Retinal pigment epithelial cell (primary cell): ENCODE results near the gene CORO6.

Source experiments
- DNase-seq: peaks from one replicate; pipeline ENCODE4 v3.0.0-alpha.2; 2010; ENCODE audit warnings: low read depth
- H3K4me3 ChIP-seq: 2 replicates; pipeline ENCODE4 v1.5.1; 2011; ENCODE audit warnings: mild to moderate bottlenecking, low read length, control low read depth, moderate library complexity
- CTCF ChIP-seq: conservative IDR thresholded peaks from 2 replicates; pipeline ENCODE4 v1.5.1; 2011; ENCODE audit warnings: low read depth, low read length, control low read depth, inconsistent platforms

Gene CORO6

GRCh38 chr17:29622337-29623282 lies at the start of gene CORO6:
Gene CORO6 (minus strand): TSS chr17:29622912. CDS start chr17:29621421, 1,491 bp downstream.
- no peak for DNase-seq
- no peak for TF ChIP-seq CTCF
- H3K4me3 ChIP-seq: peak within 1 kb of the TSS; percentile 68

GRCh38 chr17:29671661-29672060 lies 48.9 kb upstream of the CORO6 start:
- no peak for DNase-seq
- no peak overlapping the region for H3K4me3 ChIP-seq
- no peak for TF ChIP-seq CTCF

- no peak for TF ChIP-seq CTCF
- H3K4me3 ChIP-seq: no peak overlapping the region
- no peak for DNase-seq
Observed at GRCh38 chr17:29669266-29669665, 46.6 kb upstream of the CORO6 start.

GRCh38 chr17:29667969-29668368 lies 45.3 kb upstream of the CORO6 start:
- DNase-seq: no peak
- TF ChIP-seq CTCF: no peak
- H3K4me3 ChIP-seq: no peak overlapping the region

- TF ChIP-seq CTCF: no peak
- no peak for DNase-seq
Observed at GRCh38 chr17:29665481-29665810, 42.7 kb upstream of the CORO6 start.

GRCh38 chr17:29664743-29665480 lies 42.2 kb upstream of the CORO6 start:
- H3K4me3 ChIP-seq: no peak overlapping the region
- no peak for TF ChIP-seq CTCF
- DNase-seq: no peak

More at GRCh38 chr17:29665481-29665810, 42.7 kb upstream of the CORO6 start:
- H3K4me3 ChIP-seq: no peak overlapping the region
